Smooth muscle cell (in vitro differentiated cells): Measurements from ENCODE around the gene CASP9. TPM values are rescaled to one million over a fixed set of nuclear protein-coding genes. Genes with fewer than 3 reads are reported as not detected.
"Not testable (repeated sequence)": the region's sequence is repeated elsewhere in the genome, so short reads cannot be mapped to it uniquely, and the experiment has no call there.

Experiments
- DNase-seq: peaks from one replicate; lab custom pipeline; 2025; ENCODE audit not compliant: unreplicated experiment; lab: John Stamatoyannopoulos, UW
- H2AFZ ChIP-seq: fragments of 200-600 bp; sonication (generic); 2 replicates; pipeline ENCODE4 v1.6.0; 2016; ENCODE audit warnings: antibody characterized with exemption, low read depth, mild to moderate bottlenecking
- H3F3A ChIP-seq: fragments of 200-600 bp; sonication (generic); 2 replicates; pipeline ENCODE4 v1.6.0; 2017; ENCODE audit warnings: antibody characterized with exemption, low read depth
- H3K27ac ChIP-seq: fragments of 200-600 bp; sonication (generic); 2 replicates; pipeline ENCODE4 v1.5.1; 2016; ENCODE audit warnings: low read depth, mild to moderate bottlenecking
- H3K27me3 ChIP-seq: fragments of 200-600 bp; sonication (generic); 2 replicates; pipeline ENCODE4 v1.6.1; 2016; ENCODE audit warnings: low read depth, mild to moderate bottlenecking
- H3K36me3 ChIP-seq: fragments of 200-600 bp; sonication (generic); 2 replicates; pipeline ENCODE4 v1.5.1; 2016; ENCODE audit warnings: low read depth
- H3K4me1 ChIP-seq: fragments of 200-600 bp; sonication (generic); 2 replicates; pipeline ENCODE4 v1.5.1; 2016; ENCODE audit warnings: low read depth
- H3K4me2 ChIP-seq: fragments of 200-600 bp; sonication (generic); 2 replicates; pipeline ENCODE4 v1.6.0; 2016; ENCODE audit warnings: mild to moderate bottlenecking
- H3K4me3 ChIP-seq: fragments of 200-600 bp; sonication (generic); 2 replicates; pipeline ENCODE4 v1.5.1; 2016; ENCODE audit warnings: mild to moderate bottlenecking
- H3K79me2 ChIP-seq: fragments of 200-600 bp; sonication (generic); 2 replicates; pipeline ENCODE4 v1.6.0; 2016; ENCODE audit warnings: low read depth, mild to moderate bottlenecking
- H3K9ac ChIP-seq: fragments of 200-600 bp; sonication (generic); 2 replicates; pipeline ENCODE4 v1.6.0; 2016; ENCODE audit warnings: low read depth
- H3K9me3 ChIP-seq: fragments of 200-600 bp; sonication (generic); replicated peaks from 2 replicates; pipeline ENCODE4 v1.5.1; 2016; ENCODE audit warnings: low read depth
- H4K20me1 ChIP-seq: fragments of 200-600 bp; sonication (generic); 2 replicates; pipeline ENCODE4 v1.6.0; 2016; ENCODE audit warnings: low read depth
- CTCF ChIP-seq: fragments of 200-600 bp; sonication (generic); IDR thresholded peaks from 2 replicates; pipeline ENCODE4 v1.5.1; 2017; ENCODE audit warnings: borderline replicate concordance, mild to moderate bottlenecking, antibody characterized with exemption; ENCODE audit not compliant: insufficient read depth, poor library complexity, severe bottlenecking
- WGBS: methylation state at CpG from one replicate; pipeline ENCODE4 v1.1.7; 2016; ENCODE audit warnings: low lambda C conversion rate; 5-methylcytosine and 5-hydroxymethylcytosine counted together
- polyA plus RNA-seq: library from polyadenylated mRNA; unstranded; fragments of >200 nt; fragmentation: Nextera tagmentation; extraction: Ambion mirVana; gene quantifications from 2 replicates; pipeline ENCODE4 v1.2.1, GENCODE V29; 2016
- total RNA-seq: library from RNA; depleted of rRNA; stranded (reverse); fragments of >200 nt; gene quantifications from 2 replicates; pipeline ENCODE4 v1.2.3, GENCODE V29; 2014

Gene CASP9
- total and polyA plus RNA-seq, 2 experiments from 2014 or later, result 4.2 to 4.8 TPM

- Histone ChIP-seq H3K79me2 (no peaks in the 10 kb centered on the region), H3K36me3 (no peaks in the 10 kb centered on the region), H3F3A (peaks cover 8% of the 10 kb centered on the region), H3K4me2 (peak overlapping the region; percentile 57), H3K4me3 (no peak overlapping the region), H3K27me3 (no peaks in the 10 kb centered on the region), H4K20me1 (no peaks in the 10 kb centered on the region), H3K9ac (no peak overlapping the region), H2AFZ (no peak overlapping the region), H3K27ac (no peak overlapping the region), H3K4me1 (peaks cover 13% of the 10 kb centered on the region), H3K9me3 (no peaks in the 10 kb centered on the region)
- WGBS, result 53% methylated on average over 9 of the region's 9 CpGs
- DNase-seq, result no peak
- no peak for TF ChIP-seq CTCF
Observed at GRCh38 chr1:15460708-15461095, 63.3 kb downstream of the CASP9 start.

GRCh38 chr1:15459771-15460707 is 64.0 kb downstream of the CASP9 start:
- Histone ChIP-seq H3K36me3 (no peaks in the 10 kb centered on the region), H3K79me2 (no peaks in the 10 kb centered on the region), H3K4me1 (peaks cover 13% of the 10 kb centered on the region), H3K4me2 (peak overlapping the region; percentile 57), H4K20me1 (no peaks in the 10 kb centered on the region), H3F3A (peaks cover 8% of the 10 kb centered on the region), H3K27me3 (no peaks in the 10 kb centered on the region), H3K27ac (peak overlapping the region; percentile 22), H3K9me3 (no peaks in the 10 kb centered on the region), H2AFZ (no peak overlapping the region), H3K9ac (no peak overlapping the region), H3K4me3 (no peak overlapping the region)
- DNase-seq, result no peak
- TF ChIP-seq CTCF, result no peak
- 54% methylated on average over 10 of the region's 10 CpGs for WGBS

- Histone ChIP-seq H3K4me1 (peaks cover 13% of the 10 kb centered on the region), H3F3A (peaks cover 16% of the 10 kb centered on the region)
- not testable (repeated sequence) for H3K27me3 ChIP-seq, H3K9ac ChIP-seq, DNase-seq, H3K36me3 ChIP-seq, H3K4me3 ChIP-seq, H2AFZ ChIP-seq, H4K20me1 ChIP-seq, H3K27ac ChIP-seq, H3K9me3 ChIP-seq, H3K79me2 ChIP-seq, H3K4me2 ChIP-seq
- 71% methylated on average over 4 of the region's 4 CpGs for WGBS
Observed at GRCh38 chr1:15458388-15458787, 65.6 kb downstream of the CASP9 start.

GRCh38 chr1:15457585-15457984 is 66.4 kb downstream of the CASP9 start:
- no peaks in the 10 kb centered on the region for H3K36me3 ChIP-seq
- TF ChIP-seq CTCF, result no peak
- no peak for DNase-seq

More at GRCh38 chr1:15457585-15457984, 66.4 kb downstream of the CASP9 start:
- Histone ChIP-seq H3K9me3 (no peaks in the 10 kb centered on the region), H4K20me1 (no peaks in the 10 kb centered on the region), H2AFZ (no peak overlapping the region), H3K27ac (no peak overlapping the region), H3K4me1 (peaks cover 13% of the 10 kb centered on the region), H3K4me2 (no peak overlapping the region), H3K4me3 (no peak overlapping the region), H3K79me2 (no peaks in the 10 kb centered on the region), H3K9ac (no peak overlapping the region), H3K27me3 (no peaks in the 10 kb centered on the region), H3F3A (peaks cover 20% of the 10 kb centered on the region)
- WGBS, result 80% methylated on average over 2 of the region's 2 CpGs
